Vagina (tissue), 2 donors: ENCODE measurements around the gene CNN3. TPM values are rescaled to one million over a fixed set of nuclear protein-coding genes. Genes with fewer than 3 reads are reported as not detected.

Experiments
- DNase-seq, 2 donors: peaks; one replicate each; pipeline ENCODE4 v3.0.0-alpha.2; 2017; ENCODE audit errors: extremely low spot score in 2 of 2
- H3K27ac ChIP-seq: fragments of 200-600 bp; sonication (generic); one replicate; pipeline ENCODE4 v1.5.1; 2019
- H3K27me3 ChIP-seq: fragments of 200-600 bp; sonication (generic); one replicate; pipeline ENCODE4 v1.5.1; 2019
- H3K36me3 ChIP-seq, 2 donors: fragments of 200-600 bp; sonication (generic); one replicate each; pipeline ENCODE4 v1.5.1; 2017 to 2019
- H3K4me1 ChIP-seq: fragments of 200-600 bp; sonication (generic); one replicate; pipeline ENCODE4 v1.5.1; 2019
- H3K4me3 ChIP-seq, 2 donors: fragments of 200-600 bp; sonication (generic); 1 replicate in 1 of 2; 2 replicates in 1 of 2; pipeline ENCODE4 v1.5.1; 2016 to 2019
- H3K9me3 ChIP-seq: fragments of 200-600 bp; sonication (generic); one replicate; pipeline ENCODE4 v1.5.1; 2019
- POLR2A ChIP-seq, 2 donors: fragments of 450-650 bp; IDR thresholded peaks; one replicate each; pipeline ENCODE4 v1.6.1; 2017; ENCODE audit warnings: antibody characterized with exemption in 2 of 2, mild to moderate bottlenecking in 2 of 2, moderate library complexity in 2 of 2
- POLR2AphosphoS5 ChIP-seq, 2 donors: sonication (generic); formaldehyde crosslinking; IDR thresholded peaks; one replicate each; pipeline ENCODE4 v1.9.0; 2017; ENCODE audit warnings: antibody characterized with exemption in 2 of 2, mild to moderate bottlenecking in 2 of 2, low read depth in 1 of 2; ENCODE audit not compliant: insufficient read depth in 1 of 2
- intact Hi-C: fragments of 100-400 bp; cut with DNase I; formaldehyde crosslinking; loops from one replicate; pipeline ENCODE4 v1.15.1; 2023
- total RNA-seq: library from RNA; depleted of rRNA; stranded (reverse); fragments of >200 nt; gene quantifications from one replicate; pipeline ENCODE4 v1.2.3, GENCODE V29; 2016
- TF ChIP-seq, protein P1 (sequence below), 3 experiments: fragments of 450-650 bp in 2 of 3; fragments of 200-600 bp in 1 of 3; sonication (generic) in 1 of 3; IDR thresholded peaks; one replicate each; pipeline ENCODE4 v1.5.1; 2017 to 2019; ENCODE audit warnings: antibody characterized with exemption in 3 of 3, mild to moderate bottlenecking in 2 of 3, moderate library complexity in 2 of 3

CNN3 gene
- total RNA-seq, 1 donor from 2014 or later, result 250 TPM

- Histone ChIP-seq H3K4me1 (peaks cover 45% of the 10 kb centered on the region), H3K4me3 (peak overlapping the region; percentile 35 to 72), H3K27me3 (no peaks in the 10 kb centered on the region), H3K27ac (peak overlapping the region; percentile 97), H3K36me3 (no peaks in the 10 kb centered on the region), H3K9me3 (no peaks in the 10 kb centered on the region)
- DNase-seq, result no peak
- intact Hi-C loops, result loop anchor here (5.0 kb wide), 2 partner anchors 43 to 88 kb away; no protein-coding TSS in a partner anchor
- TF ChIP-seq, protein P1, sequence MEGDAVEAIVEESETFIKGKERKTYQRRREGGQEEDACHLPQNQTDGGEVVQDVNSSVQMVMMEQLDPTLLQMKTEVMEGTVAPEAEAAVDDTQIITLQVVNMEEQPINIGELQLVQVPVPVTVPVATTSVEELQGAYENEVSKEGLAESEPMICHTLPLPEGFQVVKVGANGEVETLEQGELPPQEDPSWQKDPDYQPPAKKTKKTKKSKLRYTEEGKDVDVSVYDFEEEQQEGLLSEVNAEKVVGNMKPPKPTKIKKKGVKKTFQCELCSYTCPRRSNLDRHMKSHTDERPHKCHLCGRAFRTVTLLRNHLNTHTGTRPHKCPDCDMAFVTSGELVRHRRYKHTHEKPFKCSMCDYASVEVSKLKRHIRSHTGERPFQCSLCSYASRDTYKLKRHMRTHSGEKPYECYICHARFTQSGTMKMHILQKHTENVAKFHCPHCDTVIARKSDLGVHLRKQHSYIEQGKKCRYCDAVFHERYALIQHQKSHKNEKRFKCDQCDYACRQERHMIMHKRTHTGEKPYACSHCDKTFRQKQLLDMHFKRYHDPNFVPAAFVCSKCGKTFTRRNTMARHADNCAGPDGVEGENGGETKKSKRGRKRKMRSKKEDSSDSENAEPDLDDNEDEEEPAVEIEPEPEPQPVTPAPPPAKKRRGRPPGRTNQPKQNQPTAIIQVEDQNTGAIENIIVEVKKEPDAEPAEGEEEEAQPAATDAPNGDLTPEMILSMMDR (IDR thresholded peaks at IDR 0.05), result no peak
- TF ChIP-seq POLR2A (IDR thresholded peaks at IDR 0.05), result no peak
Measured at GRCh38 chr1:94929351-94930217, 2.7 kb upstream of the CNN3 start.

DNA sequence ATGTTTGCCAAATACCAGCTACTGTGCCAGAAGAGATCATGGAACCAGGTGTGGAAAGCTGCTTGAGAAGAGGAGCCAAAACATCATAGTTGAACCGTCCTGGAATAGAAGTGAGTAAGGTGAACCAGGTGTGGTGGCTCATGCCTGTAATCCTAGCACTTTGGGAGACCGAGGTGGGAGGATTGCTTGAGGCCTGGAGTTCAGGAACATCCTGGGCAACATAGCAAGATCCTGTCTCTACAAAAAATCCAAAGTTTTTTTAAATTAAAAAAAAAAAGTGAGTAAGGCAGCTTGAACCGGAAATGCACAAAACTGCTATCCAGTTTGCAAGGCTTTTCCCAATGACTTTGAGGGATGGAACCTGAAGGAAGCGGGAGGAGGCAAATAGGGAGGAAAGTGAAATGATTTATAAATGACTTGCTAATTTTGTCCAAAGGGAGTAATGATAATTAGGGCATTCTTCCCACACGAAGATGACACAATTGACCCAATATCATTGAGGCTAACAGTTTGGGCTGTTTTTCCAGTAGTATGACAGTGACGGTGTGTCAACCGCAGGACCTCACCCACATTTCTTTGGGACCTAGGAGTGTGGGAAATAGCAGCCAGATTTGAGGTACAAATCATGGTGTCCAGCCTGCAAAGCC, 1.5 kb upstream of the CNN3 start:
- Histone ChIP-seq H3K27ac (peak overlapping the region; percentile 97), H3K36me3 (no peaks in the 10 kb centered on the region), H3K9me3 (no peaks in the 10 kb centered on the region), H3K4me1 (peaks cover 56% of the 10 kb centered on the region), H3K27me3 (no peaks in the 10 kb centered on the region), H3K4me3 (peak overlapping the region; percentile 62 to 72)
- DNase-seq, result no peak
- intact Hi-C loops, result loop anchor here (5.0 kb wide), 2 partner anchors 44 to 89 kb away; no protein-coding TSS in a partner anchor
- TF ChIP-seq, protein P1 (IDR thresholded peaks at IDR 0.05), result no peak
- no peak for TF ChIP-seq POLR2AphosphoS5 (IDR thresholded peaks at IDR 0.05; ENCODE audit: insufficient read depth in 1 of 2, low read depth in 1 of 2)
- no peak for TF ChIP-seq POLR2A (IDR thresholded peaks at IDR 0.05)

DNA sequence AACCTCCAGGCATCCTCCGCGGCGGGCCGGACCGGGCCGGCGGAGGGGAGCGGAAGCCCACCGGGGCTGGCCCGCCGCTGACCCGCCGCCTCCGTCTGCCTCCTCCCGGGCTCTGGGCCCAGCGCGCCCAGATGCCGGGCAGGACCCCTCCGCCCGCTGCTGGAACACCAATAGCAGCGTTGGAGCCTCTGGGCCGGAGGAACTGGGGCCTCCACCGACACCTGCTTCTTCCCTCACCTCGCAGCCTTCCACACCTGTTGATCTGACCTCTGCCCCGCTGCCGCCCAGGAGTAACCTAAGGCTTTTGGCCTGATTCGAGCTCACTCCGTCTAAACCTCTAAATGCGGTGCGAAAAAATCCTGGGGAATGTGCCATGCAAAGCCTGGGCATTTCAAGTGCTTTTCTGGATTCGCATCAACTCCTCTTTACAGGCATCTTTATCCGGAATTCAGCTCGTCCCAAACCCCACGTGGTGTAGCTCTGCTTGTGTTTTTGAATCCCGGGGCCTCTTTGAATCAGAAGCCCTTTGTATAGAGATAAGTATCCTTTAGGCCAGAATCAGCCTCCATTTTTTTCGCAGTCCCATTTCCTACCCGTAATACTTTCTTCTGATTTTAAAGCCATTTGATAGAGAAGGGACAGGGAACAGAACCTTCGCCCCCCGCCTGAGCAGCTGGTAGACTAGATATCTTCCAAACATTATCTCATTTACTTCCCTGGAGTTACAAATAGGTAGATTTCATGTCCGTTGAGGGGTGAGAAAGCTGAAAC, 680 bp upstream of the CNN3 start:
- peak overlapping the region; percentile 62 to 72 for H3K4me3 ChIP-seq
- H3K36me3 ChIP-seq, result no peaks in the 10 kb centered on the region
- no peak for DNase-seq
- TF ChIP-seq POLR2A (IDR thresholded peaks at IDR 0.05) (peak in 1 of 2 donors; percentile 22), POLR2AphosphoS5 (IDR thresholded peaks at IDR 0.05; ENCODE audit: insufficient read depth in 1 of 2, low read depth in 1 of 2) (no peak)
- TF ChIP-seq, protein P1 (IDR thresholded peaks at IDR 0.05), result no peak
- H3K4me1 ChIP-seq, result peaks cover 64% of the 10 kb centered on the region
- H3K27me3 ChIP-seq, result no peaks in the 10 kb centered on the region
- peak overlapping the region; percentile 97 for H3K27ac ChIP-seq
- intact Hi-C loops, result loop anchor here (2.0 to 5.0 kb wide), 3 partner anchors 45 to 90 kb away; no protein-coding TSS in a partner anchor
- no peaks in the 10 kb centered on the region for H3K9me3 ChIP-seq

DNA sequence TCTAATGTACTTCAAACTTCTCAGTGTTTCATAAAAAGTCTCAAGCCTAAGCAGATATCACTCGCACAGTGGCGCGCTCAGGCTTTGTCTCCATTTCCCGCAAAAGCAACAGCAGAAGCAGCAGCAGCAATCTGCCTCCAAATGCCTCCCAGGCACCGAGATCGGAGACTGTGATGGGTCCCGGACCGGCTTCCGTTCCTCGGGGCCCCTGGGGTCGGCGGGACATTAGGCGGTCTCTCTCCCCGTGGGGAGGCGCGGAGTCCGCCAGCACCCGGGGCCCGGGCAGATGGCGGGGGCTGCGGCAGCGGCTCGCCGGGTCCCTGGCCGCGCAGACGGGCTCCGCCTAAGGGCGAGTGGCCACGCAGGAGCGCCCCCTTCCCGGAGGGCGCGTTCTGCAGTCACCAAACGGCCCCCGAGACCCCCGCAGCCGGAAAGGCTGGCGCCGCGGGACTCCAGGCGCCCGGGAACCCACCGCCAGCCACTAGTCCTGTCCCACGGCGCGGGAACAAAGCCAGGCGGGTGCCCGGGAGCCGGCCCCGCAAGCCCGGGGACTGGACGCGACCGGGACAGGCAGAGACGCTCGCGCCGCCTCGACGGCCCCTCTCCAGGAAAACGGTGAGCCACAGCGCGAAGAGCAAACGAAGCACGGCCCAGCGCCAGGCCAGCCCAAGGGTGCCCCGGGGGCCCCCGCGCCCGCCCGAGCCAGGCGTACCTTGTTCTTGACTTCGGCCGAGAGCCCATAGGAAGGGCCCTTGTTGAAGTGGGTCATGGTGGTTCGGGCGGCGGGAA, 590 bp downstream of the CNN3 start:
- H3K4me1 ChIP-seq, result peaks cover 74% of the 10 kb centered on the region
- no peak for DNase-seq
- H3K4me3 ChIP-seq, result peak overlapping the region; percentile 62 to 72
- intact Hi-C loops, result loop anchor here (2.0 to 5.0 kb wide), 3 partner anchors 46 to 91 kb away; no protein-coding TSS in a partner anchor
- no peaks in the 10 kb centered on the region for H3K9me3 ChIP-seq
- H3K27ac ChIP-seq, result peak overlapping the region; percentile 97
- H3K27me3 ChIP-seq, result no peaks in the 10 kb centered on the region
- TF ChIP-seq POLR2AphosphoS5 (IDR thresholded peaks at IDR 0.05; ENCODE audit: insufficient read depth in 1 of 2, low read depth in 1 of 2), result no peak
- TF ChIP-seq POLR2A (IDR thresholded peaks at IDR 0.05), result peak in 1 of 2 donors; percentile 30
- TF ChIP-seq, protein P1 (IDR thresholded peaks at IDR 0.05), result peak in 1 of 3 experiments; percentile 25
- H3K36me3 ChIP-seq, result no peaks in the 10 kb centered on the region
